Aorta (tissue), 5 donors: ENCODE data around the gene CHI3L1. TPM values are rescaled to one million over a fixed set of nuclear protein-coding genes. Genes with fewer than 3 reads are reported as not detected.

Source experiments
- ATAC-seq: fragments of 200-7000 bp; cut with Tn5 transposase; one replicate; pipeline ENCODE4 v1.9.1; 2022; ENCODE audit warnings: moderate library complexity; ENCODE audit not compliant: low FRiP score
- DNase-seq, 2 donors: peaks; one replicate each; pipeline ENCODE4 v3.0.0-alpha.2; 2020
- H3K27ac ChIP-seq, 2 donors: one replicate each; pipeline ENCODE4 v1.5.1; 2013; ENCODE audit warnings: low read length in 2 of 2, mild to moderate bottlenecking in 2 of 2, moderate library complexity in 2 of 2, control low read depth in 1 of 2, inconsistent platforms in 1 of 2, low read depth in 1 of 2
- H3K27me3 ChIP-seq, 2 donors: one replicate each; pipeline ENCODE4 v1.6.1; 2013; ENCODE audit warnings: control low read depth in 1 of 2, low read length in 1 of 2, mild to moderate bottlenecking in 1 of 2, moderate library complexity in 1 of 2; ENCODE audit not compliant: insufficient read depth in 2 of 2, control insufficient read depth in 1 of 2
- H3K36me3 ChIP-seq, 2 donors: one replicate each; pipeline ENCODE4 v1.6.1; 2013; ENCODE audit warnings: control low read depth in 1 of 2, low read length in 1 of 2, mild to moderate bottlenecking in 1 of 2; ENCODE audit not compliant: insufficient read depth in 2 of 2, control insufficient read depth in 1 of 2
- H3K4me1 ChIP-seq, 2 donors: one replicate each; pipeline ENCODE4 v1.6.1; 2013; ENCODE audit warnings: low read length in 2 of 2, control low read depth in 1 of 2, mild to moderate bottlenecking in 1 of 2, moderate library complexity in 1 of 2; ENCODE audit not compliant: insufficient read depth in 2 of 2, control insufficient read depth in 1 of 2
- H3K4me3 ChIP-seq, 2 donors: one replicate each; pipeline ENCODE4 v1.5.1; 2013; ENCODE audit warnings: low read length in 2 of 2, control low read depth in 1 of 2, mild to moderate bottlenecking in 1 of 2
- H3K9me3 ChIP-seq: one replicate; pipeline ENCODE4 v1.6.1; 2013; ENCODE audit warnings: mild to moderate bottlenecking, low read length; ENCODE audit not compliant: control insufficient read depth
- WGBS, 2 donors: extraction: QIAGEN DNeasy Blood & Tissue Kit; methylation state at CpG; one replicate each; pipeline ENCODE4 v1.1.7; 2013; 5-methylcytosine and 5-hydroxymethylcytosine counted together
- intact Hi-C, 2 donors: fragments of 100-400 bp; cut with DNase I; formaldehyde crosslinking; loops; one replicate each; pipeline versions ENCODE4 v1.14.2 to v1.15.0; 2022
- polyA plus RNA-seq, 2 donors: library from polyadenylated mRNA; stranded (reverse); fragments of 200-250 nt; gene quantifications; one replicate each; pipeline ENCODE4 v1.2.3, GENCODE V29; 2013
- total RNA-seq, 2 donors: library from RNA; stranded (reverse); fragmentation: NEBNext Ultra II Directional; extraction: Animal tissue kit (Norgen Biotek cat#: 25700); gene quantifications; one replicate each; pipeline ENCODE4 v1.2.1, GENCODE V29; 2021
- donor health status: healthy with polysubstance abuse.
- donor health status: Bipolar disorder and iron deficiency.
- donor health status: DM: no; HTN: no; CAD: no.
- donor health status: DM: no; HTN: no; CAD: no.
- donor health status: DM: yes; HTN: yes; CAD: no.

CHI3L1 gene
- total and polyA plus RNA-seq, 4 donors: 0.87 to 34.2 (median 11.6) TPM

- ATAC-seq (no peak), DNase-seq (no peak)
- Histone ChIP-seq H3K27me3 (no peaks in the 10 kb centered on the region), H3K4me3 (no peak overlapping the region), H3K9me3 (no peaks in the 10 kb centered on the region), H3K36me3 (no peaks in the 10 kb centered on the region), H3K4me1 (no peaks in the 10 kb centered on the region), H3K27ac (no peak overlapping the region)
- 75 to 81% methylated on average over 7 of the region's 7 CpGs for WGBS, 2 donors
- intact Hi-C loops: no loop called here
Observed at GRCh38 chr1:203149188-203149840, 37.2 kb downstream of the CHI3L1 start.

DNA sequence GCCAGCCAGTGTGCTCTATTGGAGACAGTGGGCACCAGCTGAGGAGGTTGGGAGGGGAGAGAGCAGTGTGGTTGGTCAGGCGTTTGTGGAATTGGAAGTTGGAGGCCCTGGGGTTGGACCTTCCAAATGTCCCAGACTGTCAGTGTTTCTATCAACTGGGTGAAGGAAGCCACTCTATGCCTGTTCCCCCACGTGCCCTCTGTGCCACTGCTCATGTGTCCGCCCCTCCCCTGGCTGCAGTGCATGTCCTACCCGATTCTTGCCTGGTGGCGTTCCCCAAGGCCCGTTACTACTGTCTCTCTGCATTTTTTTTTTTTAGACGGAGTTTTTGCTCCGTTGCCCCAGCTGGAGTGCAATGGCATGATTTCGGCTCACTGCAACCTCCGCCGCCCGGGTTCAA is 37.9 kb downstream of the CHI3L1 start:
- no peaks in the 10 kb centered on the region for H3K9me3 ChIP-seq
- intact Hi-C loops: no loop called here
- DNase-seq (no peak), ATAC-seq (no peak)
- H3K27ac ChIP-seq: no peak overlapping the region
- no peaks in the 10 kb centered on the region for H3K27me3 ChIP-seq
- H3K36me3 ChIP-seq: no peaks in the 10 kb centered on the region
- H3K4me3 ChIP-seq: no peak overlapping the region
- 90 to 94% methylated on average over 12 of the region's 12 CpGs for WGBS, 2 donors
- H3K4me1 ChIP-seq: no peaks in the 10 kb centered on the region

DNA sequence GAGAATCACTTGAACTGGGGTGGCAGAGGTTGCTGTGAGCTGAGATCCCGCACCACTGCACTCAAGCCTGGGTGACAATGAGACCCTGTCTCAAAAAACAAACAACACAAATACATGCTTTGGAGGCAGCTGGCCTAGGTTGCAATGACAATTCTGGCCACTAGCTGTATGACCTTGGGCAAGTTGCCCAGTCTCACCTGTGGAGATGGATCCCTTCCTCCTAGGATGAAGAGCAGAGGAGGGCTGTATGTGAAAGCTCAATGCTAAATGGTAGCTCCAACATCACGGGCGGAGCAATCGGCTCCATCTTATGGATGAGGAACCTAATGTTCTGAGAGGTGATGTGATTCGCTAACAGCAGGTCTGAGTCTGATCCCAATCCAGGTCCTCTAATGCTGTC is 38.4 kb downstream of the CHI3L1 start:
- no peak for ATAC-seq
- WGBS, 2 donors: 96 to 98% methylated on average over 5 of the region's 5 CpGs

GRCh38 chr1:203147376-203147775 is 39.1 kb downstream of the CHI3L1 start:
- H3K36me3 ChIP-seq: no peaks in the 10 kb centered on the region
- H3K9me3 ChIP-seq: no peaks in the 10 kb centered on the region
- no peak overlapping the region for H3K27ac ChIP-seq
- intact Hi-C loops: no loop called here
- 89 to 93% methylated on average over 5 of the region's 5 CpGs for WGBS, 2 donors
- H3K4me1 ChIP-seq: no peaks in the 10 kb centered on the region
- H3K27me3 ChIP-seq: no peaks in the 10 kb centered on the region
- no peak overlapping the region for H3K4me3 ChIP-seq
- DNase-seq (no peak), ATAC-seq (no peak)

More for the DNA sequence above, 38.4 kb downstream of the CHI3L1 start:
- H3K27ac ChIP-seq: no peak overlapping the region
- DNase-seq: no peak
- no peaks in the 10 kb centered on the region for H3K36me3 ChIP-seq
- H3K4me3 ChIP-seq: no peak overlapping the region
- no peaks in the 10 kb centered on the region for H3K4me1 ChIP-seq
- no peaks in the 10 kb centered on the region for H3K9me3 ChIP-seq
- intact Hi-C loops: no loop called here
- H3K27me3 ChIP-seq: no peaks in the 10 kb centered on the region

DNA sequence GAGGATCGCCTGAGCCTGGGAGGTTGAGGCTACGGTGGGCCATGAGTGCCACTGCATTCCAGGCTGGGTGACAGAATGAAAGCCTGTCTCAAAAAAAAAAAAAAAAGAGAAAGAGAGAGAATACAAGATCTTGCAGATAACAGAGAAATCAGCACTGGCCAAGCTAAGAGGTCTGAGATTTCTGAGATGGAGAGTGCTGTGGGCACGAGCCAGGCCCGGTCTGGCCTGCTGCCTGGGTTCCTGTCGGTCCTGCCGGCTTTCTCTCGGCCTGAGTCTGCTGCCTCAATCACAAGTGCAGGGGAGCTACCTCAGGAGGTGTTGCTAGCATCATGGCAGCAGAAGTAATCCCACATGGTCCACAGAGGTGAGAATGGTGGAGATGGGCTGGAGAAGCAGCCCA is 40.0 kb downstream of the CHI3L1 start:
- H3K4me3 ChIP-seq: no peak overlapping the region
- ATAC-seq: no peak
- H3K4me1 ChIP-seq: no peaks in the 10 kb centered on the region
- no peak for DNase-seq
- intact Hi-C loops: no loop called here
- H3K27ac ChIP-seq: no peak overlapping the region
- H3K9me3 ChIP-seq: no peaks in the 10 kb centered on the region
- H3K36me3 ChIP-seq: no peaks in the 10 kb centered on the region
- no peaks in the 10 kb centered on the region for H3K27me3 ChIP-seq
- WGBS, 2 donors: 39% methylated on average over 7 of the region's 7 CpGs

DNA sequence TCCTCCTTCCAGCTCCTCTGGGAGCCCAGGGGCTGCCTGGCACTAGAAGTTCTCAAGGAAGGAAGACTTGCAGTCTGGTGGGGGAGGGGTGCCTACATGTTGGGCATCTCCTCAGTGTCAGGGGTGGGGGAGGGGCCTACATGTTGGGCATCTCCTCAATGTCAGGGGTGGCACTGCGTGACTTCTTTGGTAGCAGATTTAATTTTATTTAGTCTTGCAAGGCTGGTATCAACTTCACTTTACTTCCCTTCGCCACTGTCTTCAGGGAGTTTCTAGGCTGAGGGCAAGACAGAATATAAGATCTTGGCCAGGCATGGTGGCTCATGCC is 40.5 kb downstream of the CHI3L1 start:
- no peaks in the 10 kb centered on the region for H3K36me3 ChIP-seq
- no peaks in the 10 kb centered on the region for H3K9me3 ChIP-seq
- H3K27ac ChIP-seq: no peak overlapping the region
- no peaks in the 10 kb centered on the region for H3K27me3 ChIP-seq
- ATAC-seq: no peak
- DNase-seq: no peak
- H3K4me1 ChIP-seq: no peaks in the 10 kb centered on the region
- WGBS, 2 donors: 96 to 97% methylated on average over 2 of the region's 2 CpGs
- no peak overlapping the region for H3K4me3 ChIP-seq
- intact Hi-C loops: no loop called here

DNA sequence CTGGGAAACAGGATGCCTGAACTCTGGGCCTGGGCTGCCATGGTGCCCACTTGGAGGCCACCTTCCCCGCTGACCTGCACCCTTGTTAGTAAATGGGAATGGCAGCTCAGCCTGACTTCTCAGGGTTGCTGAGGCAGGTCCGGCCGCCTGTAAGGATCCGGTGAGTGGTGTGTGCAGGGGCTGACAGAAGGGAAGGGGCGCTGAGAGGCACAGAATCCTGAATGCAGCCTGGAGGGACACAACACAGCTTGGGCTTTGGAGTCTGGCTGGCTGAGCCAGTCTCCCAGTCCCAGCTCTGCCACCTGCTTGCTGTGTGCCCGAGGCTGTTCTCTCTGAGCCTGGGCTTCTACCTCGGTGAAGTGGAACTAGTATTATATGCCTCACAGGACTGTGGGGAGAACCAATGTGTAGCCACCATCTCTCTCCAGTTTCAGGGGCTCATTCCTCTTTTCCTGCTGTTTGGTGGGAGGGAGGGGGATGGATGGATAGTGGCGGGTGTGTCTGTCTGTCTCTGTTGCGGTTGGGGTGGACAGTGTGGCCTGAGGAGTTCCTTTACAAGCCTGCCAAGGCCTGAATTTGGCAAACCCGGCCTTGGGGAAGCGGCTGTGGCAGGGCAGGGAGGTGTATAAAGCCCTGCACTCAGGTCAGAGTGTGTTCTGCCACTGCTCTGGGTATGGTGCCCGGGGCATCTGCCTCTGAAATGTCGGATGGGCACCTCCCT is 41.0 kb downstream of the CHI3L1 start:
- ATAC-seq (no peak), DNase-seq (no peak)
- Histone ChIP-seq H3K27me3 (no peaks in the 10 kb centered on the region), H3K9me3 (no peaks in the 10 kb centered on the region), H3K36me3 (no peaks in the 10 kb centered on the region), H3K27ac (no peak overlapping the region), H3K4me3 (no peak overlapping the region), H3K4me1 (no peaks in the 10 kb centered on the region)
- 94 to 97% methylated on average over 13 of the region's 13 CpGs for WGBS, 2 donors
- intact Hi-C loops: no loop called here

- Histone ChIP-seq H3K4me3 (no peak overlapping the region), H3K4me1 (no peaks in the 10 kb centered on the region), H3K36me3 (no peaks in the 10 kb centered on the region), H3K9me3 (no peaks in the 10 kb centered on the region), H3K27ac (no peak overlapping the region), H3K27me3 (no peaks in the 10 kb centered on the region)
- ATAC-seq (no peak), DNase-seq (peak in 1 of 2 donors; percentile 17)
- intact Hi-C loops: no loop called here
- WGBS, 2 donors: 84% methylated on average over 6 of the region's 6 CpGs
Observed at GRCh38 chr1:203144661-203145060, 41.8 kb downstream of the CHI3L1 start.

- Histone ChIP-seq H3K4me1 (no peaks in the 10 kb centered on the region), H3K9me3 (no peaks in the 10 kb centered on the region), H3K36me3 (no peaks in the 10 kb centered on the region), H3K4me3 (no peak overlapping the region), H3K27me3 (no peaks in the 10 kb centered on the region), H3K27ac (no peak overlapping the region)
- WGBS, 2 donors: 77 to 83% methylated on average over 11 of the region's 11 CpGs
- DNase-seq (peak in 1 of 2 donors; percentile 68), ATAC-seq (no peak)
- intact Hi-C loops: no loop called here
Observed at GRCh38 chr1:203143641-203144040, 42.9 kb downstream of the CHI3L1 start.
